HG02798 (cell line): ENCODE results near the gene NTSR1.

Experiments used
- ATAC-seq: cut with Tn5 transposase; IDR thresholded peaks from one replicate; pipeline ENCODE4 v1.9.1; 2021; ENCODE audit warnings: mild to moderate bottlenecking; ENCODE audit not compliant: unreplicated experiment, poor library complexity

The NTSR1 gene

DNA sequence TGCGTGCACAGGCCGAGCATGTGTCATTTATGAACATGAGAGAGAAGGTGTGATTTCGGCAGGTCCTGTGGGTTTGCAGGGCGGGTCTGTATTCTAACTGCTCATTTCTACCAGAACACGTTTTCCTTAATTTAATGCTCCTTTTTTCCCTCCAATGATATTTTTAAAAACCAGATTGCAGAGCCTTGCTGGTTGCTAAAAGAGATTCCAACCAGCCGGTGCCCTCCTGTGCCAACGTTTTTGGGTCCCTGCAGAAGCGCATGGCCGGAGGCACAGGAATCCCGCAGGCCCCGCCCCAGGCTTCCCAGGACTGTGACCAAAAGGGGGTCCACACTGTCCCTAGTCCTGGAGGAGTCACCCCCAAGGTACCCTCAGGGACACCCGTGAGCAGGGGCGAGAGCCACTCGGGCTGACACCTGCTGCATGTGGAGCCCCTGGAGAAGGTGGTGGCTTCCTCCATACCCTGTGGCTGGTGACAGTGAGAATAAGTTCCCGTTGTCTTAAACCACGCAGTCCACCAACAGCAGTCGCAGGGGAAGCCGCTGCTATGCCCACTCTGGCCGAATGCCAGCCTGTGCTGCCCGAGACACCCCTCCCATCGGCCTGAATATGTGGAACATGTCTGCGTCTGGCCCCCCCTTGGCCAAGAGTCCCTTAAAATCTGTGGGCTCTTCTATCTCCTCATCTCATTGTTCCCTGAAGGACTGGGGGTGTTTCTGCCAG is 15.7 kb upstream of the NTSR1 start:
- no peak for ATAC-seq

DNA sequence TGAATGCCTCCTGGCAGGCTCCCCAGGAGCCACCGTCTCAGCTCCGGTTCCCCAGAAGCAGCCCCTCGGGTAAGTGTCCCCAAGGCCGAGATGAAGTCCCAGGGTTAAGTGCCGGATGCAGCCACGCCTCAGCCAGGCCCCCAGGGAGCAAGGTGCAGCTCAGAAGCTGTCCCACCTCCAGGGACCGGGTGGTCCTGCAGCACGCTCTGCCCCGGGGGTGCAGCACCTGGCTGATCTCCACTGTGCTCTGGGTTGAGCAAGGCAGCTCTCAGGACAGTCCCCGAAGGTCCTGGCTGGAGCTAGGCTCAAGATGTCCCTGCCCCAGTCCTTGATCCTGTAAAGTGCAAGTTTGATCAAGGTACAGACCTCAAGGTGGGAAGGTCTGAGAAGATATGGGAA is 15.1 kb upstream of the NTSR1 start:
- ATAC-seq = no peak

GRCh38 chr20:62694106-62694505 is 14.5 kb upstream of the NTSR1 start:
- no peak for ATAC-seq

DNA sequence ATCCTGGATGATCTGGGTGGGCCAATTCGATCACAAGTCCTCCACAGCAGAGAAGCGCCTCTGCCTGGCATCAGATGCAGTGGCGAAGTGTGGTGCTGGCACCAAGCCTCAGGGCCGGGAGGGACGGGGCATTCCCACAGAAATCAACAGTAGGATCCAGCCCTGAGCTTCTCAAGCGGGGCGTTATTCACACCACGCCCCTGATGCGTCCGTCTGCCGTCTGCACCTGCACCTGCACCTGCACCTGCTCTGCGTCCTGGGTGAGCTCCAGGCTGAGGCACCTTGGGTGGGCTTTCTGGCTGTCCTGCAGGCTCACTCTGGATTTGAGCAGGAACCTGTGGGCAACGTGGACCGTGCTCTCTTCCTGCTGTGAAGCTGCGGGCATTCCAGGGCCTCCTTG is 13.8 kb upstream of the NTSR1 start:
- no peak for ATAC-seq

DNA sequence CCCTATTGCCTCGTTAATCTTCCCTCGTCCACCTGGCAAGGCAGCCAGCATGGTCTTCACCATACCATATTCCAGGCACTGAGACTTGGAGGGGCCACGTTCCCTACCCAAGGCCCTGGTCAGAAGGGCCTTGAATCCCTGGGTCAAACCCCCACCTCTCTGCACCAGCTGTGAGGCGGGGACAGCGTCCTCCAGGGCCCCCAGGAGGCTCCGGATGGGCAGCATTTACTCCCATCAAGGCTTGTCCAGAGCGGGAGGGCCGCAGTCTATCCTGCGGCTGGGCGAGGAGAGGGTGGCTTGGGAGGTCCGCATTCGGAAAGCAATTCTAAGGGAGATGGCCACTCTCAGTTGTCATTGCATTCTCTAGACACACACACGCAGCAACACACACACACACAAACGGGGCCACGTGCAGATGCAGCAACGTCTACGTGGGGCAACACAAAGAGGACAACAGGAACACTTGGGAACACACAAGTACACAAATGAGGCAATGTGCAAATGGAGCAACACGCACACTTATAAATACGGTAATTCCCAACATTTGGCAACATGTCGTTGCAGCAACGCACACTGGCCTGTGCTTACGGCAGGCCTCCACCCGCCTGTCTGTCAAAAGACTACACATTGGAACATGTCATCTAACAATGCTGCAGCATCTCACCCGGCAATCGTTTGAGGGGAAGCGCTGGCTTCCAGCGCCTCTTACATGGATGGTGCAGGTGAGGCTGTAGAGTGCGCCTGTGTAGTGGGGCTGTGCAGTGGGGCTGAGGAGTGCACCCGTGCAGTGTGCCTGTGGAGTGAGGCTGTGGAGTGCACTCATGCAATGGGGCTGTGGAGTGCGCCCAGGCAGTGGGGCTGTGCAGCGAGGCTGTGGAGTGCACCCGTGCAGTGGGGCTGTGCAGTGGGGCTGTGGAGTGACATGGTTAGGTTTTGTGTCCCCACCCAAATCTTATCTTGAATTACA is 12.9 kb upstream of the NTSR1 start:
- no peak for ATAC-seq

DNA sequence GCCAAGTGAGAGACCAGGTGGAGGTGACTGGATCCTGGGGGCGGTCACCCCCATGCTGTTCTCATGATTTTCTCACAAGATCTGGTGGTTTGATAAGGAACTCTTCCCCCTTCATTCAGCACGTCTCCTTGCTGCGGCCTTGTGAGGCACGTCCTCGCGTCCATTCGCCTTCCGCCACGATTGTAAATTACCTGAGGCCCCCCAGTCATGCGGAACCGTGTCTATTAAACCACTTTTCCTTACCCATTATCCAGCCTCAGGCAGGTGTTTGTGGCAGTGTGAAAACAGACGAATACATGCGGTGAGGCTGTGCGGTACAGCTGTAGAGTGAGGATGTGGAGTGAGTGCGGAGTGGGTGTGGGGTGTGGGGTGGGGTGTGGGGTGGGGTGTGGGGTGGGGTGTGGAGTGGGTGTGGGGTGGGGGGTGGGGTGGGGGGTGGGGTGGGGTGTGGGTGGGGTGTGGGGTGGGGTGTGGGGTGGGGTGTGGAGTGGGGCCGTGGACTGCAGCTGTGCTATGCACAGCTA is 12.1 kb upstream of the NTSR1 start:
- ATAC-seq = no peak

GRCh38 chr20:62696989-62697388 is 11.6 kb upstream of the NTSR1 start:
- ATAC-seq = no peak

DNA sequence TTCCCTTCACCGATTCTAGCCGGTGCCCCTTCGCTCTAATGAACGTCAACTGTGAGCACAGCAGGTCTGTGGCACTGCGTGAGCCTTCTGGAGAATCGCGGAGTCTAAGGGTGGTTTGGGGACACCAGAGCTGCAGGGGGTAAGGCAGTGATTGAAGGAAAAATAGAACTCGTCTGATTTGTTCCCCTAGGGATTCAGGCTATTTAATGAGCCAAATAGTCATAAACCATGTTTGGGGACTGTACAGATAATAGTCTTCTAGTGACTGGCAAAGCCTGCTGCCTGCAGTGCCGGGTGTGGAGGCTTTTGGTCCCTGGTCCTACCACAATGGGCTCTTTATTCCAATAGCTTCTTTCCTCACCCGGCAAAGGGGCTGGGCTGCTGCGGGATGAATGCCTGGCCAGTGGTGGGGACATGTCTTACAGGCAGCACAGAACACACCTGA is 11.1 kb upstream of the NTSR1 start:
- ATAC-seq = no peak

DNA sequence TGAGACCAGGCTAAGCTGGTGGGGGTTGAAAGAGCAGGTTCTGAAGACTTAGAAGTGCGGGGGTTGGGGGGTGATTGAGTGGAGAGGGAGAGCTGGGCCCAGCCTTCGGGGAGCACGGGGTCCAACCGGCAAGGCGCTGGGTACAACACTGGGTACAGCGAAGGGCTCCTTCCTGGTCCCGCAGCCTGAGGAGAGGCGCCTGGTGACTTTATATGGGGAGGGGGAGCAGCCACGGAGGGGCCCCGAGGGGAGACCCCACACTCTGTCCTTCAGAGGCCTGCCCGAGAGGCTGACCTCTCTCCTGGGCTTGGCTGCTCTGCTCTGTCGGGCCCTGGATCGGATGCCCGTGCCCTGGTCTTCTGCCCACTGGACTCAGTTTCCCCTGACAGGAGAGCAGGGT is 10.4 kb upstream of the NTSR1 start:
- no peak for ATAC-seq

GRCh38 chr20:62699296-62699695 is 9.3 kb upstream of the NTSR1 start:
- no peak for ATAC-seq

- no peak for ATAC-seq
These were observed 8.9 kb upstream of the NTSR1 start for GRCh38 chr20:62699741-62700140.

- ATAC-seq = no peak
These were observed 8.2 kb upstream of the NTSR1 start for GRCh38 chr20:62700261-62700930.

DNA sequence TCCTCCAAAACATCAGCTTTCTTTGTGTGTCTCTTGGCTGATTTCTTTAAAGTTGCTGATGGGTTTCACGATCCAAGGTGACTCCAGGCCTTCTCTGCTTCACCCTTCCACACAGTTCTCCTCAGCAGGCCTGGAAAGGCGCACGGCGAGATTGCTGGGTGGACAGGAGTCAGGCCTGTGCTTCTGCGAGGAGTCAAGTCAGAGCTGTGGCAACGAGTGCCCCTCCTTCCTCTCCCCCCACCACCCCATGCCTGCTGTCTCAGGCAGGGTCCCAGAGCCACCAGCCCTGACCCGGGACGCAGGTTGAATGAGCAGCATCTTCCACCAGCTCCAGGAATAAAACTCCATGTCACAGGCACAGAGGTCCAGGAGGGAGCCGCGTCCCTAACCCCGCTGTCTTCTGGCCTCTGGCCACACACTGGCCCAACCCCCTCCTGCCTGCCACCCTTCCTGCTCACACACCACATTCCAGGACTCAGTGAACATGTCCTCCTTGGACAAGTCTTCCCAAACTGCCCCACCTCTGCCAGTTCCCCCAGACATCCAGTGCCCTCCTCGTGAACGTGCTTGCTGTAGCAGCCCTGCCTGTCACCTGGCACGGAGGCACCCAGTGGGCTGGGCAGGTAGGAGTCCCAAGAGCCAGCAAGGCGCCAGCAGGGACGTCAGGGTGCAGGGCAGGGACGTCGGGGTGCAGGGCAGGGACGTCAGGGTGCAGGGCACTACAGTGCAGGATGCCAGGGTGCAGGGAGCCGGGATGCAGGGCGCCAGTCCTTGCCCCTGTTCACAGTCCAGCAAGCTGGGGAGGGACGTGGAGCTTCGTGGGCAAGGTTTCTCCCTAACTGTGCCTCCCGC is 7.2 kb upstream of the NTSR1 start:
- ATAC-seq = no peak

DNA sequence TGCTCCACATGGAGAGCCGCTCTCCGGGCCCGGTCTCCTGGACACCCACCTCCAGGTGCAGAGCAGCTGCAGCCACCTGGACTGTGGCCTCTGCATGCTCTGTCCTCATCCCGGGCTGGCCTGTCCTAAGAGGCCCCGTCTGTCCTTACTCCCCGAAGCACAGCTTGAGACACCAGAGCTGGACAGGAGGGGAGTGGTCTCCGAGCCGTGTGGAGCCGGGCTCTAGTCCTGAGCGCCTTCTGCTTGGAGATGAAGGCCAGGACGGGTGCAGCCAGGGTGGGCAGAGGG is 6.7 kb upstream of the NTSR1 start:
- no peak for ATAC-seq

DNA sequence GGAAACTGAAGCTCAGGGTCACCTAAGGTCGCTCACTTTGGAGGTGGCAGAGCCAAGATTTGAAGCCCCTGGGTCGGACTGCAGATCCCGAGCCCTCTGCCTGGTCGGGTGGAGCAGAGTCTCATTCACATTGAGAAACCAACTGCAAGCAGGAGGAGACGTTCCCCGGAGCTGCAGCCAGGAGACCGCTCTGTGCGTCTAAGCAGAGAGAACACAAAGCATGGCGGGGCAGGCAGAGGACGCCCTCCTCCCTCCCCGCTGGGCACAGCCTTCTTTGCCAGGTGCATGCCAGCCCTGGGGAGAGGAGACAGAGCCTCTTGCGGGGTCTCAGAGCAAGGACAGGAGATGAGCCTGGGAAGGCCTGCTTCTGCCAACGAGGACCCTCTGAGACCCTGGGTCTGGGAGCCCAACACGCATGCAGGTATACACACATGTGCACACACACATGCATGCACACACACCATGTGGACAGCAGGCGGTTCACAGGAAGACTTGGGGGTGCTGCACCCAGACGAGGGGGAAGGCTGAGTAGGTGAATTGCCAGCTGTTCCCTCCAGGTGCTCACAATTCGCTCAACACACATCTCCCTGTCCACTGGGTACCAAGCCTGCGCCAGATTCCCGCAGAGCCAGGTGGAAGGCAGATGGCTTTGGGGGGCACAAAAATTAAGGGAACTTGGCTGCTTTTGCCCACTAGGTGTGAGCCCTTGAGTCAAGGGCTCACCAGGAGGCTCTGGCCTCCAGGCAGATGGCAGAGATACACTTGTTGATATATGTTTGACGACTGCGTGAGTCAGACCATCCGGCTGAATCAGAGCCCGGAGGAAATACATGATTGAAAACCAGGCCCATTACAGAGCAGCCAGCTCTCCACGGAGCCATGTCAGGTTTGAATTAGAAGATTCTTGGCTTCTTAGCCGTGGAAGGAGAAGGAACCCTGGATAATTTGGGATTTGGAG is 5.5 kb upstream of the NTSR1 start:
- ATAC-seq = no peak

- no peak for ATAC-seq
These were observed 4.8 kb upstream of the NTSR1 start for GRCh38 chr20:62703853-62704228.

DNA sequence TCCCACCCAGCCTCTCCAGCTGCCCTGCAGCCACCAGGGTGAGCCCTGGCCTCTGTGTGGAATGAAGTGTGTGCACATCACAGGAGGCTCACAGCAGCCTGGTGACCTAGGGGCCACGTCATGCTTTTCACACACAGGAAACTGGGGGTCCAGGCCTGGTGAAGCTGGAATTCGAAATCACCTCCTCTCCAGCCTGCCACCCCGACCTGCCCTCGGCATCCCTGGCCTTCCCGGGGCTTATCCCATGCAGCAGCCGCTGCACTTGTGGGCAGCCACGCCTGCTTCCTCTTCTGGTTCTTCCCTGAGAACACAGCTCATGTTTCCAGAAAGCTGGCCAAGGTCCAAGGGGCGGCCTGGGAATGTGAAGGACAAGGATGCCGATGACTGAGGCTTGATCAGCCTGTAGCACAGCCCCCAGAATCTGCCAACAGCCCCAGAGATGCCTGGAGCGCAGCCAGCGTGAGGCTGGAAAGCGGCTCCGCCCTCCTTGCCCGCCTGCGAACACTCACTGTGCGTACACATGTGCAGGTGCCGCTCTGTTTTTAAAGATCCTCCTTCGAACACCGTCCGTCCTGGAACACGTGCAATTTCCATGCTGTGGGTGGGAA is 4.2 kb upstream of the NTSR1 start:
- no peak for ATAC-seq

GRCh38 chr20:62705627-62706026 is 3.0 kb upstream of the NTSR1 start:
- no peak for ATAC-seq

DNA sequence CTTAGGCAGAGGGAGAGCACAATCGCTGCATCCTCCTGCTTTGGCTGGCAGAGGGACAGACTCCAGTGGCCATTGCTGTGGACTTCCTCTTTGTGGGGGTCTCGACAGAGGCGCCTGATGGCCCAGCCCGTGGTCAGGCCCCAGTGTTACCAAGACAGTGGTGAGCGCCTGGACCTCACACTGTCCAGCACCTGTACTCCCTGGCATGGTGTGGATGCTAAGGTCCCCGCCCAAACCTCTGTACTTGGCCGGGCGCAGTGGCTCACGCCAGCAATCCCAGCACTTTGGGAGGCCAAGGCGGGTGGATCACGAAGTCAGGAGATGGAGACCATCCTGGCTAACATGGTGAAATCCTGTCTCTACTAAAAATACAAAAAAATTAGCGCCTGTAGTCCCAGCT is 2.3 kb upstream of the NTSR1 start:
- ATAC-seq = no peak
